IgD-negative memory B cell (primary cell): ENCODE measurements around the gene VDAC1. TPM values are rescaled to one million over a fixed set of nuclear protein-coding genes. Genes with fewer than 3 reads are reported as not detected.
A peak's percentile ranks its signal among the peaks of the same experiment; 100 is the strongest.
"Not testable (repeated sequence)": the region's sequence is repeated elsewhere in the genome, so short reads cannot be mapped to it uniquely, and the experiment has no call there.

Experiments
- H3K27ac Mint-ChIP-seq, 3 donors: one replicate each; pipeline ENCODE4 v1.8.0; 2020 to 2022; ENCODE audit warnings: mild to moderate bottlenecking in 3 of 3, mixed read lengths in 3 of 3, moderate library complexity in 1 of 3
- H3K27me3 Mint-ChIP-seq: one replicate; pipeline ENCODE4 v1.8.0; 2021; ENCODE audit warnings: mixed read lengths
- H3K36me3 Mint-ChIP-seq: one replicate; pipeline ENCODE4 v1.8.0; 2020; ENCODE audit warnings: mild to moderate bottlenecking, mixed read lengths
- H3K4me1 Mint-ChIP-seq, 3 donors: one replicate each; pipeline ENCODE4 v1.8.0; 2020 to 2022; ENCODE audit warnings: mixed read lengths in 3 of 3, mild to moderate bottlenecking in 1 of 3
- H3K4me3 Mint-ChIP-seq, 4 donors: one replicate each; pipeline ENCODE4 v1.8.0; 2020 to 2022; ENCODE audit warnings: mild to moderate bottlenecking in 4 of 4, mixed read lengths in 4 of 4, moderate library complexity in 3 of 4
- H3K9me3 Mint-ChIP-seq, 3 donors: one replicate each; pipeline ENCODE4 v1.8.0; 2020 to 2021; ENCODE audit warnings: mixed read lengths in 3 of 3, mild to moderate bottlenecking in 1 of 3
- polyA plus RNA-seq: library from polyadenylated mRNA; unstranded; fragments of 300-500 nt; fragmentation: Illumina TruSeq; gene quantifications from one replicate; pipeline ENCODE4 v1.2.3, GENCODE V29; 2021

Gene VDAC1
- polyA plus RNA-seq, 1 donor from 2014 or later = 90.0 TPM

DNA sequence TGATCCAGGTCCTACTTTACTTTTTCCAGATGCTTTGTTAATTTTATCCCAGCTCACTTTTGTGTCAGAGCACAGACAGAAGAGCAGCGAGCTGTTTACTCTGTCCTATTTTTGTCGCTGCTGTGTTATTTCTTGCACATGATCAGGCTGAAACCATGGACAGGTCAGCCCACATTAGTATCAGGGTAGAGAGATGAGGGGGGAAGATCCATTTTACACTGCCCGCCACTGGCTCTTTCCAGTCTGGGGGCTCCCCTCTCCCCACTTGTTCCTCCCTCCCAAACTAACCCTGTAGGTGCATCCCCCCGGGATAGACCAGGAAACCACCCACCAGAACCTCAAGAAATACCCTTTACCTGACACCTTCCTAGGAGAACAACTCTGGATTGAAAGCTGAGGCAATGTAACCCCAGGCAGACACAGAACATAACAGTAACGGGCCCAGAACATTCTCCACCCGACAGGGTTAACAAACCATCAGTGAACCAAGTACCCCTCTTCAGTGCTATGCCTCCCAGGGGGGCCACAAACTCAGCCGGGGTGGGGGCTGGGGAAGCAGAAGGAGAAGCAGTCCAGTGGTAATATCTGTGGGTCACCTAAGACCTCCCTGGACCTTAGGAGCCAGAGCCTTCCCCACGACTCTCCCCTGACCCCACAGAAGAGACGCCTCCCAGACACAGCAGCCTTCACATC is 10.3 kb downstream of the VDAC1 start:
- Mint-ChIP-seq H3K27ac (peak overlapping the region in 1 of 3 donors; percentile 93), H3K9me3 (no peaks in the 10 kb centered on the region), H3K36me3 (no peaks in the 10 kb centered on the region), H3K4me3 (peak overlapping the region in 1 of 4 donors; percentile 60), H3K4me1 (peaks cover 33 to 41% (median 37%) of the 10 kb centered on the region in 3 donors), H3K27me3 (no peaks in the 10 kb centered on the region)

DNA sequence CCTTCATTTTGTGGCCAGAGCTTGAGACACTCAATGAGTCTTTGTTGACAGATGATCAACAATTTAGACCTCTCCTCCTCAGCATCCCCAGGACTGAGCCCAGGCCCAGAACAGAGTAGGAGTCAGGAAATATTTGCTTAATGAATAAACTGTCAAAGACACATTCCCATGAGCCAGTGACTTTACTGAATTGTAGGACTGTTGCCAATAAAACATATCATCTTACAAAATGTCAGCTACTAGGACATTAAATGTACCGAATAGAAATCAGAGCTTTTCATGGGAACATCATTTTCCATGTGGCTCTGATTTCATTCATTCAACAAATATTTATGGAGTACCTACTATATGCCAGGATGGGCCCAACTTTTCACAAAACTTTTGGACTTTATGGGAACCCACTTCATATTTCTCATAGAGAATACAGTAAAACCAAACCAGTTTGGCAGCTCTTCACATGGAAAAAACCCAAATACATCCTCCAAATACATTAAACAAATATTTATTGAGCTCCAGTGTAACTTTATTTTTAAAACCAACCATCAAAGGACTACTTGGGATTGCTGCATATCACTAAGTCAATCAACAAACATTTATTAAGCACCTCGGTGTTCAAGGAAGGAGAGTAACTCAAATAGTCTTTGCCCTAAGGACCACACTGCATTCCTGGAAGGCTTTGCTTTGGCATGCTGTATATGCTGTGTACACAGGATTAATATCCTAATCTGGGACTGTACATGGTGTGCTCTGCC is 11.4 kb downstream of the VDAC1 start:
- no peaks in the 10 kb centered on the region for H3K9me3 Mint-ChIP-seq
- peaks cover 33 to 39% (median 36%) of the 10 kb centered on the region in 3 donors for H3K4me1 Mint-ChIP-seq
- H3K27ac Mint-ChIP-seq = peak overlapping the region in 1 of 3 donors; percentile 19
- no peaks in the 10 kb centered on the region for H3K36me3 Mint-ChIP-seq
- H3K4me3 Mint-ChIP-seq = peak overlapping the region in 1 of 4 donors; percentile 35
- H3K27me3 Mint-ChIP-seq = no peaks in the 10 kb centered on the region

DNA sequence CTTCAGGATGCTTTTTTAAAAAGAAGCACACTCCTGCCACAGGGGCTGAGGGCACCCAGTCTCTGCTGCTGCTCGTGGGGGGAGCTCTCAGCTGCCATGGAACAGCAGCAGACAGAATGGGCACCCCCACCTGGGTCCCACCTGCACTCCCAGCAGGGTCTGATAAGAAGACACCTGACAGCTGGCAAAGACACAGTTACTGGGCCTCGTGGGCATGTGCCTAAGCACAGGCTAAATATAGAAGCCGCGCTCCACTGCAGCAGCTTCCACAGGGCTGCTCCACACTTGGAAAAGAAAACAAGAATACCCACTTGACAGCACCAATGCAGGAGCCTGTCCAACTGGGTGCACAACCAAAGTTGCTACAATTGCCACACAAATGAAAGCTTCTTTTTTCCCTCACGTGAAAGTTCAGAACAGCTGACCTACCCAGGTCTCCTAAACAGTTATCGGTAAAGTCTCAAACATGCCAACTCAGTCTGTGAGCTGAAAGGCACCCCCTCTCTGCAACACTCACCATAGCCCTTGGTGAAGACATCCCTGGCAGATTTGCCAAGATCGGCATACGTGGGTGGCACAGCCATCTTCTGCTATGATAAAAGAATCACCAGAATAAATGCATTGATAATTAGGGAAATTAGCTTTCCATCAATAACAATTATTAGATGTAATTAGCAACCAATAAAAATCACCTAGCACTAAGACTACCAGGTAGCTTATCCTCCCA is 12.2 kb downstream of the VDAC1 start:
- H3K4me3 Mint-ChIP-seq = peak overlapping the region in 1 of 4 donors; percentile 35
- peaks cover 4% of the 10 kb centered on the region for H3K36me3 Mint-ChIP-seq
- no peaks in the 10 kb centered on the region for H3K9me3 Mint-ChIP-seq
- H3K27ac Mint-ChIP-seq = peak overlapping the region in 1 of 3 donors; percentile 76
- peaks cover 29 to 36% (median 34%) of the 10 kb centered on the region in 3 donors for H3K4me1 Mint-ChIP-seq
- no peaks in the 10 kb centered on the region for H3K27me3 Mint-ChIP-seq

DNA sequence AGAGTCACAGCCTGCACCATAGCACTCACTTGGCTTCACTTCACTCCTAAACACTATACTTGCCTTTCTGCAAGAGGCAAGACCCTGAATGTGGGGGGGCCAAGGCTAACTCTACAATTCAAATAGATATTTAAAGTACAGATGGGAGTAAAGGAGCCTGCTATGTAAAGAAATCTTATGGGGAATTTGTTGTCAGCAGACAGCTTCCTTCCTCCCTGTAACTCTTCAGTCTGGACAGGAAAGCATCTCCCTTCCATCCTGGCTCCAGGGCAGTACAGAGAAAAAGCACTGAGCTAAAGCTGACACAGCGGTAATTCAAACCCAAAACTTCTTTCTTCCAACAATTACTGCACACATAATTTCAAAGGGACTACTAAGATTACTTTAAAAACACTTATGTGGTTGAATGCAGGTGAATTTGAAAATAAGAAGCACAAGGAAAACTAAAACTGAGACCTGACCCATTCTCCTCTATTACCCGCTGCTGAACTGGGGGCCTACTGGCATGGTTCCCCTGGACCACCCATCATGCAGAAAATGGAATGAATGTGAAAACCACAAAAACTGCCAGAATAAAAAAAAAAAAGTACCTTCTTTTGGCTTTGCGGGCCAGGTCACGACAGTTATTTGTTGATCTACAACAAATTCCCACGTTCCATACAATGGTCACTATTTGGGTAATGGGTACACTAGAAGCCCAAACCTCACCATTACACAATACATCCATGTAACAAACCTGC is 13.4 kb downstream of the VDAC1 start:
- H3K9me3 Mint-ChIP-seq = no peaks in the 10 kb centered on the region

DNA sequence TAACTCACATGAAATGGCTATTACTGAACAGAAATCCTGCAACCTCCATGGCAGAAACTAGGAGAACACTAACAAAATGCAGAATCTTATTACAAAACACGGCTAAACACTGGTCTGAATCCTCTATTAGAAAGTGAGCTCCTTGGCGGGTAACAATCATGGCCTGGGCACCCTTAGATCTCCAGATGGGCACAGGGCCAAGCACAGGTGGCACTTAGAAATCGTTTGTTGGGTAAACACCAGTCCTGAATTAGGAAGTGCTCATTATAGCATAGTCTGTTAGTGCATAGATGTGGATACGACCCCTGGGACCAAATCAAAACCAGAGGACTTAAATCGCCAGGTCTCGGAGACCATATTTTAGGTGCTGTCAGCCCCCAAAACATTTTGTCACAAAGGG is 14.4 kb downstream of the VDAC1 start:
- Mint-ChIP-seq H3K36me3 (peaks cover 4% of the 10 kb centered on the region), H3K4me3 (no peak overlapping the region), H3K9me3 (no peaks in the 10 kb centered on the region), H3K27me3 (no peaks in the 10 kb centered on the region), H3K4me1 (peaks cover 23 to 31% (median 26%) of the 10 kb centered on the region in 3 donors), H3K27ac (peak overlapping the region in 1 of 3 donors; percentile 53)

More for the DNA sequence above, 13.4 kb downstream of the VDAC1 start:
- Mint-ChIP-seq H3K36me3 (peaks cover 4% of the 10 kb centered on the region), H3K27me3 (no peaks in the 10 kb centered on the region), H3K4me3 (no peak overlapping the region), H3K27ac (no peak overlapping the region), H3K4me1 (peaks cover 24 to 28% (median 27%) of the 10 kb centered on the region in 3 donors)

DNA sequence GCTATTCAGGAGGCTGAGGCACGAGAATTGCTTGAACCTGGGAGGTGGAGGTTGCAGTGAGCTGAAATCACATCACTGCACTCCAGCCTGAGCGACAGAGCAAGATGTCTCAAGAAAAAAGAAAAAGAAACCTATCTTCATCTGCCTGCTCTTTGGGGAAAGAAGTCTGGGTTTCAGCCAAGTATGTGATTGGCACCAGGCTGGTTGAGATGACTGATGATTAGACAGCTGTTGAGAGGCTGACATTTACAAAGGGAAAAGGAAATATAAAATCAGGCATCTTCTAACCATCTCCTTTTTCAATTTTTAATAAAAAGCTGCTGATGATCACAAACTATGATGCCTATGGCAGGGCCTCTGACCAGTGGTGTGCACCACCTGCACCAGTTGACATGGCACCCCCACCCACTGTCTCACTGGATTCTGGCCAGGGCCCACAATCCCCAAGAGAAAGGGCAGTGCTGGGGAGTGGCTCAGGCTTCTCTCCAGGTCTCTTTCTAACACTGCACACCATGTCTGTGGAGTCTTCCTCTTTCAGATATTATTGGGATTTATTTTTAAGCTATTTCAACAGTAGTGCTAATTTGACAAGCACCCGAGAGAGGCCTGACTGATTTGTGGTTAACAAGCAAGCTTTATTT is 19.1 kb downstream of the VDAC1 start:
- H3K36me3 Mint-ChIP-seq = peaks cover 4% of the 10 kb centered on the region
- no peaks in the 10 kb centered on the region for H3K27me3 Mint-ChIP-seq
- no peak overlapping the region for H3K4me3 Mint-ChIP-seq
- H3K9me3 Mint-ChIP-seq = no peaks in the 10 kb centered on the region
- peaks cover 0 to 8% (median 3%) of the 10 kb centered on the region in 3 donors for H3K4me1 Mint-ChIP-seq
- H3K27ac Mint-ChIP-seq = peak overlapping the region in 1 of 3 donors; percentile 80

DNA sequence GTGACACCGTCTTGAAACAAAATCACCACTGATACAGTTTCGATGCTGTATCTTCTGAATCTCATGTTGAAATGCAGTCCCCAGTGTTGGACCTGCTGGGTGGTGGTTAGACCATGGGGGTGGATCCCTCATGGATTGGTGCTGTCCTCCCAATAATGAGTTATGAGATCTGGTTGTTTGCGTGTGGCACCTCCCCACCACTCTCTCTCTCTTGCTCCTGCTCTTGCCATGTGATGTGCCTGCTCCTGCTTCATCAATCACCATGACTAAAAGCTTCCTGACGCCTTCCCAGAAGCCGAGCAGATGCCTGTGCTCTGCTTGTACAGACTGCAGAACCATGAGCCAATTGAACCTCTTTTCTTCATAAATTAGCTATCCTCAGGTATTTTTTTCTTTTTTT is 21.1 kb downstream of the VDAC1 start:
- Mint-ChIP-seq H3K27me3 (no peaks in the 10 kb centered on the region), H3K9me3 (no peaks in the 10 kb centered on the region), H3K36me3 (peaks cover 7% of the 10 kb centered on the region), H3K4me3 (peak overlapping the region in 1 of 4 donors; percentile 9), H3K4me1 (peaks cover 3 to 14% (median 5%) of the 10 kb centered on the region in 3 donors), H3K27ac (peak overlapping the region in 1 of 3 donors; percentile 12)

DNA sequence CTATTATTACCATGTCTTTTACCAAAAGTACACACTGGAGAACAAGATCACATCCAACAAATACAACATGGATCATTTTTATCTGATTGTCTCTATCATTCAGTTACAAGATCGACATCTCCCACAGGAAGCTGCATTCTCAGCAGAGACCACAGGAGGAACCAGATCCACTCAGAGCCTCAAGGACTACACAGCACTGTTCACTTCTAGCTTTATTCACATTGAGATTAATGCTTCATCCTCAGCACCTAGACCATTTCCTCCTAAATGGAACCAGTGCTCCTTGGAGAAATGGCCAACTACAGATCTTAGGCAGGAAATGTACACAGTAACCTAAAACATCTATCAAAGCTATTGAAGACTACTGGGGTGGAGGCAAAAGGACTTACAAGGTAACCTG is 23.1 kb downstream of the VDAC1 start:
- Mint-ChIP-seq H3K4me3 (no peak overlapping the region), H3K27ac (peak overlapping the region in 1 of 3 donors; percentile 33), H3K4me1 (peaks cover 12 to 24% (median 18%) of the 10 kb centered on the region in 3 donors), H3K36me3 (peaks cover 3% of the 10 kb centered on the region), H3K27me3 (no peaks in the 10 kb centered on the region), H3K9me3 (no peaks in the 10 kb centered on the region)

DNA sequence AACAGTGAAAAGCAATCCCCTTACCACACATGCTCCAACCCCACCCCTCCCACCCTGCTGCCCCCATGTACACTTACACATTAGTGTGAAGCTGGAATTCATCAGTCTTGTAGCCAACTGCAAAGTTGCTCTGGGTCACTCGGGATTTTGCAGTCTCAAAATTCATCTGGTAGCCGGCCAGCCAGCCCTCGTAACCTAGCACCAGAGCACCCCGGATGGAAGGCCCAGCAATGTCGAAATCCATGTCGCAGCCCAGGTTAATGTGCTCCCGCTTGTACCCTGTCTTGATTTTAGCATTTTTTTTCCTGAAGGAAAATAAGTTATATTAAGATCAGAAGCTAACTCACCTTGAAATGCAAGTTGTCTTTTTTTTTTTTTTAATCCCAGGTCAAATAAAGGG is 24.1 kb downstream of the VDAC1 start:
- peaks cover 9 to 24% (median 18%) of the 10 kb centered on the region in 3 donors for H3K4me1 Mint-ChIP-seq
- no peak overlapping the region for H3K4me3 Mint-ChIP-seq
- no peak overlapping the region for H3K27ac Mint-ChIP-seq
- H3K36me3 Mint-ChIP-seq = peaks cover 3% of the 10 kb centered on the region
- H3K27me3 Mint-ChIP-seq = no peaks in the 10 kb centered on the region
- no peaks in the 10 kb centered on the region for H3K9me3 Mint-ChIP-seq

DNA sequence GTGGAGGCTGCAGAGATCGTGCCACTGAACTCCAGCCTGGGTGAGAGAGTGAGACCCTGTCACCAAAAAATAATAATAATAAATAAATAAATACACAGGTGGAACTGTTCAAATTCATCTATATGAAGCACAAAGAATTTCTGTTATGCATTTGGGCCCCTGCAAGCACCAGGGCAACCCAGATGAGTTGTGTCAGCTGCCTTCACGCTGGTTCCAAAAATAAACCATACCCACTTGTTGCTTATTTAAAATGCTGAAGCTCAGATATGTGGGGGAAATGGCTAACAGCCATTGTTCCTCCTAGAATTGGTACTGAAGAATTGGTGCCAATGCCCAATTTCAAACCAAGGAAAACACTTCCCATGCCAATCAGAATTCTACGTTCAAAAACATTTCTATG is 25.8 kb downstream of the VDAC1 start:
- peak overlapping the region in 1 of 3 donors; percentile 19 for H3K27ac Mint-ChIP-seq
- H3K27me3 Mint-ChIP-seq = no peaks in the 10 kb centered on the region
- no peak overlapping the region for H3K4me3 Mint-ChIP-seq
- peaks cover 9 to 22% (median 18%) of the 10 kb centered on the region in 3 donors for H3K4me1 Mint-ChIP-seq
- H3K36me3 Mint-ChIP-seq = peaks cover 3% of the 10 kb centered on the region
- no peaks in the 10 kb centered on the region for H3K9me3 Mint-ChIP-seq

DNA sequence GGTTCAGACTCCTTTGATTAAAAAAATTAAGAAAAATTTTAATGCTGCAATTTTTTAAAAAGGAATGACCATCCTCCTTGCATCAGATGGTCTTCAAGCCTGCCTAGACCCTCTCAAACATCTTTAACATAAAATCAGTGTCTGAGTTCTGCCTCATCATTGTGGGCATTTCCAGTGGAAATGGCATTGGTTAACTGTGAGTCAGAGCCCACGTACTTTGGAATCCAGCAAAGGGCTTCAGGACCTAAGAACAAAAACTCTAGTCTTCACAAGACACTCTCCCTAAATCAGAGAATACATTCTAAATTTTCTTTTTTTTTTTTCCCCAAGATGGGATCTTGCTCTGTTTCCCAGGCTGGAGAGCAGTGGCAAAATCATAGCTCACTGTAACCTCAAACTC is 26.9 kb downstream of the VDAC1 start:
- peaks cover 3% of the 10 kb centered on the region for H3K36me3 Mint-ChIP-seq
- peaks cover 9 to 22% (median 22%) of the 10 kb centered on the region in 3 donors for H3K4me1 Mint-ChIP-seq
- H3K27ac Mint-ChIP-seq = peak overlapping the region; percentile 9 to 92 (median 65)
- no peak overlapping the region for H3K4me3 Mint-ChIP-seq
- H3K9me3 Mint-ChIP-seq = no peaks in the 10 kb centered on the region
- H3K27me3 Mint-ChIP-seq = no peaks in the 10 kb centered on the region

DNA sequence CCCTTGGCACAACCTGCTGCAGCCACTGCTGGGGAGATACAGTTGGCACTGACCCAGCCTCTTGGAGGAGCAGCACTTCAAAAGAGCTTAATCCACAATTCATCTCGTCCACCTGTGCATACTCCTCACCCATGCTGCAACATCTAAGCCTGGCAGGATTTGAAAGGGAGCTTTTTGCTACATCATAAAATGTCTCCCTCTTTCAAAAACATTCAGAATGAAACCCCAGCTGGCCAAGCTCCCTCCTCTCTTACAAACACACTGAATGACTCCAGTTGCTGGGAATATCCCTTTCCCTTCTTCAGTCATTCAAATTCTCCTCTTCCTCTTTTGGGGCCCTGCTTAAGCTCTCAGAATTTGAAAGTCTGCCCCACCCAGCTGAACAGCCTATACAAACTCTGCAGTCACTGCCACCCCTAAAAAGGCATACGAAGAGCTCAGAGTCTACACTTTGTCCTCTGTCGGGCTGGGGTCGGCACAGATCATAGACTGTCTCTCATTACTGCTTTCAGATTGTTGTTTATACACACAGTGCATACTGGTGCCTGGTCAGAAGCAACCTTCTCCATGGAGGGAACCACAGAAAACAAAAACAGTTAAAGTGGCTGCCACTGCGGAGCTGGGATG is 27.5 kb downstream of the VDAC1 start:
- no peaks in the 10 kb centered on the region for H3K9me3 Mint-ChIP-seq
- H3K4me1 Mint-ChIP-seq = peaks cover 9 to 24% (median 22%) of the 10 kb centered on the region in 3 donors
- peaks cover 3% of the 10 kb centered on the region for H3K36me3 Mint-ChIP-seq
- H3K27me3 Mint-ChIP-seq = no peaks in the 10 kb centered on the region
- peak overlapping the region in 2 of 4 donors; percentile 33 to 74 for H3K4me3 Mint-ChIP-seq
- H3K27ac Mint-ChIP-seq = peak overlapping the region; percentile 9 to 92 (median 64)

DNA sequence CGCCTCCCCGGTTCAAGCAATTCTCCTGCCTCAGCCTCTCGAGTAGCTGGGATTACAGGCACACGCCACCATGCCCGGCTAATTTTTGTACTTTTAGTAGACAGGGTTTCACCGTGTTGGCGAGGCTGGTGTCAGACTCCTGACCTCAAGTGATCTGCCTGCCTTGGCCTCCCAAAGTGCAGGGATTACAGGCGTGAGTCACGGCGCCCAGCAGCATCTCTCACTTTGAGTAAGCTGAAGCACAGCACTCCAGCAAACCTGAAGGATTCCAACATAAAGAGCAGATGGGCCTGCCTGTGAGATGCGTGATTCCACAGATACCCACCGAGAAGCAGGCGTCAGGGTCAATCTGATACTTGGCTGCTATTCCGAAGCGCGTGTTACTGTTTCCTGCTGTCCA is 29.2 kb downstream of the VDAC1 start:
- H3K4me1 Mint-ChIP-seq = peaks cover 11 to 26% (median 20%) of the 10 kb centered on the region in 3 donors
- not testable (repeated sequence) for H3K27me3 Mint-ChIP-seq, H3K27ac Mint-ChIP-seq, H3K36me3 Mint-ChIP-seq, H3K9me3 Mint-ChIP-seq, H3K4me3 Mint-ChIP-seq

DNA sequence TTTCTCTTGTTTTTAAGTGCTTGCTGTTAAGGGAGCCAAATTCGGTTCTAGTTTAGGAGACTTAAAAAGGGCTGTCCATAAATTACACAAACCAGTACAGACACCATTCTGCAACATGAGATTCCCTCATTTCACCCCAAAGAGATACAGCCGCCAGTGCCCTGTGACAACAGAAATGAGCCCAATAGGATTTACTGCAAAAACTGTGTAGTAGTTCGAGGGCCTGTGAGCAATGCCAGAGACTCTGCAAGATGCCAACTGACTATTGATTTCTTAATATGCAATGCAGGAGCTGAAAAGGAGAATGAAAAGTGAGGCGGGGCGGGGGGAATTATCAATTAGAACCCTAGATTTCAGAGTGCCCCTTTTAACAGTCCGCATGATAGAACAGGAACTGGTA is 30.6 kb downstream of the VDAC1 start:
- Mint-ChIP-seq H3K27me3 (no peaks in the 10 kb centered on the region), H3K27ac (no peak overlapping the region), H3K4me3 (no peak overlapping the region), H3K9me3 (no peaks in the 10 kb centered on the region), H3K36me3 (no peaks in the 10 kb centered on the region), H3K4me1 (peaks cover 18 to 30% (median 25%) of the 10 kb centered on the region in 3 donors)
